ENCODE data around the gene ALAD. TPM values are rescaled to one million over a fixed set of nuclear protein-coding genes. Genes with fewer than 3 reads are reported as not detected.

Gene ALAD
- 4.5 and 6.0 TPM in 2 replicates for total RNA-seq

DNA sequence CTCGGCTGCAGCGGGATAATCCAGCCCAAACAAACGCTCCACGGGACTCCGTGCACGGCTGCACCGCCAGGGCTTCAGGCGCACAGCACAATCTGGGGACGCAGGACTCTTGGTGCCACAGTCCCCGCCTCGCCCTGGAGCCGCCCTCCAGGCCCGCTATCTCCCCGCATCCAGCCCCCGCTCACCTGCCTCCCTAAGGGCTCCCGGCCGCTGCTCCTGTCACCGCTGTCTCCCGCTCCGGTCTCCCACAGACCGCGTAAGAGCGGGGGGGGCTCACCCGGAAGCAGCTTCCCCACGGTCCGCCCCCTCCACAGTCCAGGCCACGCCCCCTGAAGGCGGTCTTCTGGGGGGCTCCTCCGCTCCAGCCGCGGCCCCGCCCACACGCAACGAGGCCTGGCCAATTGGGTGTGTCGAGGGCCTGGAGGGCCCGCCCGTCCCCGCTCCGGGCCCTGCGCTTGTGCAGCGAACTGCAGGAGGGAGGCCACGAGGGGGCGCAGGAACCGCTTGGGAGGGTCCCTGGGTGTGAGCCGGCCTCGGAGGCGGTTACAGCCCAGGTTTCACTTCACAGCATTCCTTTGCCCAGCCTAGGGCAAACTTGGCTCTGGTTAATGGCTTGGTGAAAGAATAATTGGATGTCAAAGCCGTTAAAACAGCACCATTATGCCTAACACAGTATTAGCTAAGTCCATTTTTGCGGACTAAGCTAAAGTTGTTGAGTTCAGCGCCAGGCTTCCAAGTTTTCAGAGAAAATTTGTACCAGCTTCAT is at the start of gene ALAD:
Gene ALAD (minus strand): TSS at position 258 of the 766 bp plus-strand sequence. CDS start 7,725 bp downstream, outside the sequence.

GRCh38 chr9:113410207-113410864 is 9.3 kb upstream of the ALAD start, which contains the start of the genes C9orf43 and POLE3:
Gene C9orf43, plus strand, starts transcription at chr9:113410747. Its CDS starts 2,747 bp downstream, at chr9:113413494.
Gene POLE3, minus strand, starts transcription at chr9:113410675. Its CDS starts 382 bp downstream, at chr9:113410293.

GRCh38 chr9:113376634-113377567 is 24.2 kb downstream of the ALAD start, which contains the start of gene HDHD3:
Gene HDHD3, minus strand, starts transcription at chr9:113376986. Its CDS starts 2,632 bp downstream, at chr9:113374354.

DNA sequence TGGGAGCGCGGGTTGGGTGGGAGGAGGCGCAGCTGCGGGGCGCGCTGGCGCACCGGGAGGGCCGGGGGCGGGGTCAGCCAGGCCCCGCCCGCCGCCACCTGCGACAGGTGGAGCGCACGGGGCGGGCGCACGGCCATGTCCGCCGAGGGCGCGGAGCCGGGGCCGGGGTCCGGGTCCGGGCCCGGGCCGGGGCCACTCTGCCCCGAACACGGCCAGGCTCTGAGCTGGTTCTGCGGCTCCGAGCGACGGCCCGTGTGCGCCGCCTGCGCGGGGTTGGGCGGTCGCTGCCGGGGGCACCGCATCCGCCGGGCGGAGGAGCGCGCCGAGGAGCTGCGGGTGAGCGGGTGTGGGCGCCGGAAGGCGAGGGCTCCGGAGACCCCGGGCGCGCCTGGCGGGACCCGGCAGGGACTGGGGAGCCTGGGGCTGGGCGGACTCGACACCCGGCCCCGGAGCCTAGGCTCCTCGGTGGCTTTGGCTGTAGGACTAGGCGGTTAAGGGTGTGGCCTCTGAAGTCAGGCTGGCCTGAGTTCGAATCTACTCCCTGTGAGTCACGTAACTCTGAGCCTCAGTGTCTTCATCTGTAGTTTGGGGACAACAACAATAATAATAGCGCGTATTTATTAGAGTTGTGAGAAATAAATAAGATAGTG is 51.5 kb downstream of the ALAD start, which contains the start of gene BSPRY:
Gene BSPRY (plus strand): TSS at position 97 of the 650 bp plus-strand sequence. CDS start 39 bp downstream, at position 136.

GRCh38 chr9:113340011-113340699 is 60.9 kb downstream of the ALAD start, which contains the start of gene WDR31:
Gene WDR31, minus strand, starts transcription at chr9:113340275. Its CDS starts 8,253 bp downstream, at chr9:113332022.

Other genes with a start within 250 kb of the ALAD start
- 12.6 and 14.2 TPM in 2 replicates for gene FKBP15, start 180.0 kb downstream of the ALAD start, total RNA-seq
- gene SLC31A1, start 179.7 kb downstream of the ALAD start, total RNA-seq, result 22.9 and 24.1 TPM in 2 replicates
- gene CDC26, start 125.7 kb downstream of the ALAD start, total RNA-seq, result 15.8 and 32.3 TPM in 2 replicates
- gene PRPF4, start 125.6 kb downstream of the ALAD start, total RNA-seq, result 35.9 and 43.3 TPM in 2 replicates
- under 0.01 and 1.9 TPM in 2 replicates for gene RNF183, start 97.9 kb downstream of the ALAD start, total RNA-seq
- gene WDR31, start 61.0 kb downstream of the ALAD start, total RNA-seq, result 1.2 and 3.8 TPM in 2 replicates
- 4.7 and 6.5 TPM in 2 replicates for gene BSPRY, start 51.7 kb downstream of the ALAD start, total RNA-seq
- 17.1 and 22.4 TPM in 2 replicates for gene HDHD3, start 24.3 kb downstream of the ALAD start, total RNA-seq
- 53.7 and 54.7 TPM in 2 replicates for gene POLE3, start 9.4 kb upstream of the ALAD start, total RNA-seq
- under 0.01 TPM in 1 of 2 replicates, not detected in the other for gene C9orf43, start 9.5 kb upstream of the ALAD start, total RNA-seq
- 21.1 and 21.4 TPM in 2 replicates for gene RGS3, start 62.4 kb upstream of the ALAD start, total RNA-seq